GM12878 (cell line): ENCODE results near the gene DUOX1. TPM values are rescaled to one million over a fixed set of nuclear protein-coding genes. Genes with fewer than 3 reads are reported as not detected.

Experiments used
- CBFB ChIP-seq: IDR thresholded peaks from 2 replicates; pipeline ENCODE4 v1.6.1; 2016; ENCODE audit warnings: antibody characterized with exemption, low read depth
- HDGF ChIP-seq: fragments of 450-650 bp; IDR thresholded peaks from 2 replicates; pipeline ENCODE4 v1.6.1; 2016; ENCODE audit warnings: antibody characterized with exemption
- MTA2 ChIP-seq: fragments of 450-650 bp; IDR thresholded peaks from 2 replicates; pipeline ENCODE4 v1.6.1; 2016; ENCODE audit warnings: low read depth, mild to moderate bottlenecking, moderate library complexity
- NRF1 ChIP-seq: conservative IDR thresholded peaks from 2 replicates; pipeline ENCODE4 v1.6.1; 2011; ENCODE audit warnings: mild to moderate bottlenecking, low read depth, low read length, improper control_type of control experiment
- PAX8 ChIP-seq: fragments of 450-650 bp; IDR thresholded peaks from 2 replicates; pipeline ENCODE4 v1.6.1; 2017; ENCODE audit warnings: mild to moderate bottlenecking, moderate library complexity
- RCOR1 ChIP-seq: conservative IDR thresholded peaks from 2 replicates; pipeline ENCODE4 v1.6.1; 2012; ENCODE audit warnings: low read depth, low read length, improper control_type of control experiment
- SMARCA5 ChIP-seq: fragments of 450-650 bp; IDR thresholded peaks from 2 replicates; pipeline ENCODE4 v1.6.1; 2017; ENCODE audit warnings: mild to moderate bottlenecking
- ZNF24 ChIP-seq: fragments of 450-650 bp; IDR thresholded peaks from 2 replicates; pipeline ENCODE4 v1.6.1; 2017; ENCODE audit warnings: antibody characterized with exemption, mild to moderate bottlenecking
- polyA plus RNA-seq, 11 experiments: library from polyadenylated mRNA; depleted of rRNA in 4 of 11; unstranded in 6 of 11; stranded (reverse) in 5 of 11; fragments of >200 nt; fragmentation: Nextera tagmentation in 4 of 11; fragmentation: Illumina TruSeq in 1 of 11; extraction: Ambion mirVana in 4 of 11; extraction: Trizol in 1 of 11; gene quantifications; 1 replicate in 1 of 11; 2 replicates in 10 of 11; pipeline versions ENCODE4 v1.2.1 to v1.2.3, GENCODE V29; 2011 to 2016; ENCODE audit warnings: inconsistent platforms in 2 of 11, missing spikeins in 2 of 11, low read depth in 1 of 11
- total RNA-seq, 4 experiments: library from RNA; depleted of rRNA in 3 of 4; stranded (reverse); fragments of >200 nt in 3 of 4; fragmentation: Illumina TruSeq in 1 of 4; extraction: Trizol in 1 of 4; gene quantifications; 2 replicates each; pipeline versions ENCODE4 v1.2.1 to v1.2.3, GENCODE V29; 2013 to 2021
- TF ChIP-seq, protein P1 (sequence below): fragments of 450-650 bp; formaldehyde crosslinking; IDR thresholded peaks from 2 replicates; pipeline ENCODE4 v1.4.0; 2020; ENCODE audit warnings: mild to moderate bottlenecking, moderate library complexity
- TF ChIP-seq, protein P2 (sequence below): fragments of 450-650 bp; IDR thresholded peaks from 2 replicates; pipeline ENCODE4 v1.6.1; 2017; ENCODE audit warnings: mild to moderate bottlenecking, low read depth, inconsistent platforms; ENCODE audit not compliant: poor library complexity, severe bottlenecking
- TF ChIP-seq, protein P3 (sequence below): fragments of 450-650 bp; IDR thresholded peaks from 2 replicates; pipeline ENCODE4 v1.6.1; 2017; ENCODE audit warnings: antibody characterized with exemption, mild to moderate bottlenecking, moderate library complexity

Gene DUOX1
- total and polyA plus RNA-seq, 10 of the 15 experiments (the other 5 are each of a cell fraction or from before 2014, with no cell fraction given) = 0.02 to 2.1 (median 0.26) TPM; not detected in 3

DNA sequence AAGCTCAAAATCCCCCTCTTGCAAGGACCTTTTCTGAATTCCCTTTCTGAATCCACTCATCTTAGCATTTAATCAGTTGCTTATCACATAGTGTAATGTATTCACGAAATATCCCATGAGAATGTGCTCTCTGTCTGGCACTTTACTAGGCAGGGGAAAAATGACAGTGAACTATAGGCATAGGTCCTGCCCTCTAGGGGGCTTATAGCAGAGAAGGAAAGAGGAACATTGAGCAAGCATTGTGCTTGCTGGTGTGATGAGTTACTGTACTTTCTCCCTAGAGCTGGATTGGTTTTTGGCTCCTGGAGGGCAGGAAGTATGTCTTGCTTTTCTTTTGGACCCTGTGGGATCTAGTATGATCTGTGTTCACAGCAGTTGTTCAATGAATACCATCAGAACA, 42.3 kb upstream of the DUOX1 start (continued):
- TF ChIP-seq, protein P1, sequence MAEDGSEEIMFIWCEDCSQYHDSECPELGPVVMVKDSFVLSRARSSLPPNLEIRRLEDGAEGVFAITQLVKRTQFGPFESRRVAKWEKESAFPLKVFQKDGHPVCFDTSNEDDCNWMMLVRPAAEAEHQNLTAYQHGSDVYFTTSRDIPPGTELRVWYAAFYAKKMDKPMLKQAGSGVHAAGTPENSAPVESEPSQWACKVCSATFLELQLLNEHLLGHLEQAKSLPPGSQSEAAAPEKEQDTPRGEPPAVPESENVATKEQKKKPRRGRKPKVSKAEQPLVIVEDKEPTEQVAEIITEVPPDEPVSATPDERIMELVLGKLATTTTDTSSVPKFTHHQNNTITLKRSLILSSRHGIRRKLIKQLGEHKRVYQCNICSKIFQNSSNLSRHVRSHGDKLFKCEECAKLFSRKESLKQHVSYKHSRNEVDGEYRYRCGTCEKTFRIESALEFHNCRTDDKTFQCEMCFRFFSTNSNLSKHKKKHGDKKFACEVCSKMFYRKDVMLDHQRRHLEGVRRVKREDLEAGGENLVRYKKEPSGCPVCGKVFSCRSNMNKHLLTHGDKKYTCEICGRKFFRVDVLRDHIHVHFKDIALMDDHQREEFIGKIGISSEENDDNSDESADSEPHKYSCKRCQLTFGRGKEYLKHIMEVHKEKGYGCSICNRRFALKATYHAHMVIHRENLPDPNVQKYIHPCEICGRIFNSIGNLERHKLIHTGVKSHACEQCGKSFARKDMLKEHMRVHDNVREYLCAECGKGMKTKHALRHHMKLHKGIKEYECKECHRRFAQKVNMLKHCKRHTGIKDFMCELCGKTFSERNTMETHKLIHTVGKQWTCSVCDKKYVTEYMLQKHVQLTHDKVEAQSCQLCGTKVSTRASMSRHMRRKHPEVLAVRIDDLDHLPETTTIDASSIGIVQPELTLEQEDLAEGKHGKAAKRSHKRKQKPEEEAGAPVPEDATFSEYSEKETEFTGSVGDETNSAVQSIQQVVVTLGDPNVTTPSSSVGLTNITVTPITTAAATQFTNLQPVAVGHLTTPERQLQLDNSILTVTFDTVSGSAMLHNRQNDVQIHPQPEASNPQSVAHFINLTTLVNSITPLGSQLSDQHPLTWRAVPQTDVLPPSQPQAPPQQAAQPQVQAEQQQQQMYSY (CRISPR knock-in tag) = no peak
- no peak for TF ChIP-seq ZNF24
- TF ChIP-seq NRF1 = no peak
- TF ChIP-seq CBFB = no peak
- no peak for TF ChIP-seq SMARCA5
- TF ChIP-seq, protein P2, sequence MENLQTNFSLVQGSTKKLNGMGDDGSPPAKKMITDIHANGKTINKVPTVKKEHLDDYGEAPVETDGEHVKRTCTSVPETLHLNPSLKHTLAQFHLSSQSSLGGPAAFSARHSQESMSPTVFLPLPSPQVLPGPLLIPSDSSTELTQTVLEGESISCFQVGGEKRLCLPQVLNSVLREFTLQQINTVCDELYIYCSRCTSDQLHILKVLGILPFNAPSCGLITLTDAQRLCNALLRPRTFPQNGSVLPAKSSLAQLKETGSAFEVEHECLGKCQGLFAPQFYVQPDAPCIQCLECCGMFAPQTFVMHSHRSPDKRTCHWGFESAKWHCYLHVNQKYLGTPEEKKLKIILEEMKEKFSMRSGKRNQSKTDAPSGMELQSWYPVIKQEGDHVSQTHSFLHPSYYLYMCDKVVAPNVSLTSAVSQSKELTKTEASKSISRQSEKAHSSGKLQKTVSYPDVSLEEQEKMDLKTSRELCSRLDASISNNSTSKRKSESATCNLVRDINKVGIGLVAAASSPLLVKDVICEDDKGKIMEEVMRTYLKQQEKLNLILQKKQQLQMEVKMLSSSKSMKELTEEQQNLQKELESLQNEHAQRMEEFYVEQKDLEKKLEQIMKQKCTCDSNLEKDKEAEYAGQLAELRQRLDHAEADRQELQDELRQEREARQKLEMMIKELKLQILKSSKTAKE = no peak
- no peak for TF ChIP-seq MTA2
- no peak for TF ChIP-seq RCOR1
- no peak for TF ChIP-seq HDGF
- TF ChIP-seq, protein P3, sequence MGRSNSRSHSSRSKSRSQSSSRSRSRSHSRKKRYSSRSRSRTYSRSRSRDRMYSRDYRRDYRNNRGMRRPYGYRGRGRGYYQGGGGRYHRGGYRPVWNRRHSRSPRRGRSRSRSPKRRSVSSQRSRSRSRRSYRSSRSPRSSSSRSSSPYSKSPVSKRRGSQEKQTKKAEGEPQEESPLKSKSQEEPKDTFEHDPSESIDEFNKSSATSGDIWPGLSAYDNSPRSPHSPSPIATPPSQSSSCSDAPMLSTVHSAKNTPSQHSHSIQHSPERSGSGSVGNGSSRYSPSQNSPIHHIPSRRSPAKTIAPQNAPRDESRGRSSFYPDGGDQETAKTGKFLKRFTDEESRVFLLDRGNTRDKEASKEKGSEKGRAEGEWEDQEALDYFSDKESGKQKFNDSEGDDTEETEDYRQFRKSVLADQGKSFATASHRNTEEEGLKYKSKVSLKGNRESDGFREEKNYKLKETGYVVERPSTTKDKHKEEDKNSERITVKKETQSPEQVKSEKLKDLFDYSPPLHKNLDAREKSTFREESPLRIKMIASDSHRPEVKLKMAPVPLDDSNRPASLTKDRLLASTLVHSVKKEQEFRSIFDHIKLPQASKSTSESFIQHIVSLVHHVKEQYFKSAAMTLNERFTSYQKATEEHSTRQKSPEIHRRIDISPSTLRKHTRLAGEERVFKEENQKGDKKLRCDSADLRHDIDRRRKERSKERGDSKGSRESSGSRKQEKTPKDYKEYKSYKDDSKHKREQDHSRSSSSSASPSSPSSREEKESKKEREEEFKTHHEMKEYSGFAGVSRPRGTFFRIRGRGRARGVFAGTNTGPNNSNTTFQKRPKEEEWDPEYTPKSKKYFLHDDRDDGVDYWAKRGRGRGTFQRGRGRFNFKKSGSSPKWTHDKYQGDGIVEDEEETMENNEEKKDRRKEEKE = no peak
- no peak for TF ChIP-seq PAX8
- TF ChIP-seq, all 136 proteins: peak for 0
